Natural killer cell (primary cell): Measurements from ENCODE around the gene NELL2. TPM values are rescaled to one million over a fixed set of nuclear protein-coding genes. Genes with fewer than 3 reads are reported as not detected.

Experiments
- ATAC-seq, 3 donors: fragments of 150-1000 bp in 2 of 3; fragments of 200-7000 bp in 1 of 3; cut with Tn5 transposase; 1 replicate in 1 of 3; 2 replicates in 2 of 3; pipeline ENCODE4 v1.10.0; 2021; ENCODE audit warnings: mild to moderate bottlenecking in 2 of 3, moderate library complexity in 2 of 3
- DNase-seq, 2 donors: peaks; one replicate each; pipeline versions ENCODE4 v3.0.0 to v3.0.0-alpha.2; 2013 to 2021; ENCODE audit warnings: mixed read lengths in 1 of 2
- H3K27ac ChIP-seq: one replicate; pipeline ENCODE4 v1.5.1; 2013; ENCODE audit warnings: mild to moderate bottlenecking, low read length
- H3K27me3 ChIP-seq: one replicate; pipeline ENCODE4 v1.6.1; 2013; ENCODE audit warnings: low read length; ENCODE audit not compliant: control insufficient read depth, insufficient read depth
- H3K36me3 ChIP-seq: one replicate; pipeline ENCODE4 v1.6.1; 2013; ENCODE audit warnings: low read length; ENCODE audit not compliant: control insufficient read depth, insufficient read depth
- H3K4me1 ChIP-seq: one replicate; pipeline ENCODE4 v1.6.1; 2013; ENCODE audit warnings: low read length; ENCODE audit not compliant: control insufficient read depth, insufficient read depth
- H3K4me3 ChIP-seq: one replicate; pipeline ENCODE4 v1.5.1; 2013; ENCODE audit warnings: low read length
- H3K9me3 ChIP-seq: one replicate; pipeline ENCODE4 v1.6.1; 2013; ENCODE audit warnings: low read length; ENCODE audit not compliant: control insufficient read depth, insufficient read depth
- H3K27ac Mint-ChIP-seq, 2 donors: one replicate each; pipeline ENCODE4 v1.8.0; 2022; ENCODE audit warnings: mild to moderate bottlenecking in 2 of 2, mixed read lengths in 2 of 2, moderate library complexity in 1 of 2
- H3K27me3 Mint-ChIP-seq, 2 donors: one replicate each; pipeline ENCODE4 v1.8.0; 2022; ENCODE audit warnings: low read depth in 2 of 2, mixed read lengths in 2 of 2
- H3K36me3 Mint-ChIP-seq: one replicate; pipeline ENCODE4 v1.8.0; 2022; ENCODE audit warnings: mixed read lengths
- H3K4me1 Mint-ChIP-seq, 2 donors: one replicate each; pipeline ENCODE4 v1.8.0; 2022; ENCODE audit warnings: mixed read lengths in 2 of 2
- H3K4me3 Mint-ChIP-seq: one replicate; pipeline ENCODE4 v1.8.0; 2022; ENCODE audit warnings: mild to moderate bottlenecking, moderate library complexity, mixed read lengths
- H3K9me3 Mint-ChIP-seq, 2 donors: one replicate each; pipeline ENCODE4 v1.8.0; 2022; ENCODE audit warnings: mixed read lengths in 2 of 2
- CTCF ChIP-seq: fragments of 200-600 bp; IDR thresholded peaks from one replicate; pipeline ENCODE4 v1.8.0; 2022; ENCODE audit warnings: antibody characterized with exemption
- WGBS: methylation state at CpG from one replicate; pipeline ENCODE4 v1.1.7; 2013; ENCODE audit warnings: missing lambda C conversion rate; ENCODE audit not compliant: insufficient coverage; 5-methylcytosine and 5-hydroxymethylcytosine counted together
- intact Hi-C: fragments of 100-400 bp; cut with micrococcal nuclease; formaldehyde crosslinking; loops from one replicate; pipeline ENCODE4 v1.14.2; 2022
- total RNA-seq, 4 donors: library from RNA; stranded (reverse); fragments of 120-200 nt in 1 of 4; gene quantifications; one replicate each; pipeline versions ENCODE4 v1.2.3 to v1.2.4, GENCODE V29; 2013 to 2022

Gene NELL2
- total RNA-seq, 3 donors from 2014 or later (not counting 1 experiment from before 2014, with no cell fraction given) = 5.8 to 15.3 (median 14.0) TPM

- ATAC-seq = no peak
- intact Hi-C loops = no loop called here
- H3K4me3 Mint-ChIP-seq = no peak overlapping the region
- Histone ChIP-seq H3K36me3 (no peaks in the 10 kb centered on the region), H3K27ac (no peak overlapping the region), H3K4me3 (no peak overlapping the region), H3K4me1 (peaks cover 12% of the 10 kb centered on the region), H3K27me3 (no peaks in the 10 kb centered on the region), H3K9me3 (no peaks in the 10 kb centered on the region)
- H3K9me3 Mint-ChIP-seq = peaks cover 0 to 2% of the 10 kb centered on the region in 2 donors
- no peak overlapping the region for H3K27ac Mint-ChIP-seq
- peaks cover 5 to 13% of the 10 kb centered on the region in 2 donors for H3K4me1 Mint-ChIP-seq
- TF ChIP-seq CTCF = no peak
- WGBS = 98% methylated on average over 3 of the region's 4 CpGs
- H3K36me3 Mint-ChIP-seq = no peaks in the 10 kb centered on the region
- peak in 1 of 2 donors; percentile 45 for DNase-seq
- H3K27me3 Mint-ChIP-seq = no peaks in the 10 kb centered on the region
Observed at GRCh38 chr12:44842669-44843068, 33.4 kb downstream of the NELL2 start.

GRCh38 chr12:44839785-44840184 lies 36.3 kb downstream of the NELL2 start:
- 92% methylated on average over 2 of the region's 2 CpGs for WGBS
- peaks cover 9% of the 10 kb centered on the region for H3K4me1 ChIP-seq

GRCh38 chr12:44837114-44837755 lies 38.9 kb downstream of the NELL2 start:
- H3K9me3 Mint-ChIP-seq = no peaks in the 10 kb centered on the region
- H3K4me1 Mint-ChIP-seq = no peaks in the 10 kb centered on the region
- Histone ChIP-seq H3K27me3 (no peaks in the 10 kb centered on the region), H3K4me3 (no peak overlapping the region), H3K36me3 (no peaks in the 10 kb centered on the region), H3K9me3 (no peaks in the 10 kb centered on the region), H3K27ac (no peak overlapping the region), H3K4me1 (peaks cover 4% of the 10 kb centered on the region)
- no peak overlapping the region for H3K27ac Mint-ChIP-seq
- H3K27me3 Mint-ChIP-seq = no peaks in the 10 kb centered on the region
- TF ChIP-seq CTCF = no peak
- intact Hi-C loops = no loop called here
- no peak overlapping the region for H3K4me3 Mint-ChIP-seq
- ATAC-seq (no peak), DNase-seq (peak in 1 of 2 donors; percentile 13)
- H3K36me3 Mint-ChIP-seq = no peaks in the 10 kb centered on the region
- 75% methylated on average over 5 of the region's 5 CpGs for WGBS

More at GRCh38 chr12:44839785-44840184, 36.3 kb downstream of the NELL2 start:
- DNase-seq (no peak), ATAC-seq (no peak)
- H3K27ac ChIP-seq = no peak overlapping the region
- Mint-ChIP-seq H3K9me3 (peaks cover 0 to 2% of the 10 kb centered on the region in 2 donors), H3K36me3 (no peaks in the 10 kb centered on the region), H3K4me1 (no peaks in the 10 kb centered on the region), H3K4me3 (no peak overlapping the region), H3K27me3 (no peaks in the 10 kb centered on the region), H3K27ac (no peak overlapping the region)
- no peaks in the 10 kb centered on the region for H3K9me3 ChIP-seq
- intact Hi-C loops = no loop called here
- TF ChIP-seq CTCF = no peak
- H3K27me3 ChIP-seq = no peaks in the 10 kb centered on the region
- H3K36me3 ChIP-seq = no peaks in the 10 kb centered on the region
- H3K4me3 ChIP-seq = no peak overlapping the region
